ENCODE results near the gene PBRM1.

DNA sequence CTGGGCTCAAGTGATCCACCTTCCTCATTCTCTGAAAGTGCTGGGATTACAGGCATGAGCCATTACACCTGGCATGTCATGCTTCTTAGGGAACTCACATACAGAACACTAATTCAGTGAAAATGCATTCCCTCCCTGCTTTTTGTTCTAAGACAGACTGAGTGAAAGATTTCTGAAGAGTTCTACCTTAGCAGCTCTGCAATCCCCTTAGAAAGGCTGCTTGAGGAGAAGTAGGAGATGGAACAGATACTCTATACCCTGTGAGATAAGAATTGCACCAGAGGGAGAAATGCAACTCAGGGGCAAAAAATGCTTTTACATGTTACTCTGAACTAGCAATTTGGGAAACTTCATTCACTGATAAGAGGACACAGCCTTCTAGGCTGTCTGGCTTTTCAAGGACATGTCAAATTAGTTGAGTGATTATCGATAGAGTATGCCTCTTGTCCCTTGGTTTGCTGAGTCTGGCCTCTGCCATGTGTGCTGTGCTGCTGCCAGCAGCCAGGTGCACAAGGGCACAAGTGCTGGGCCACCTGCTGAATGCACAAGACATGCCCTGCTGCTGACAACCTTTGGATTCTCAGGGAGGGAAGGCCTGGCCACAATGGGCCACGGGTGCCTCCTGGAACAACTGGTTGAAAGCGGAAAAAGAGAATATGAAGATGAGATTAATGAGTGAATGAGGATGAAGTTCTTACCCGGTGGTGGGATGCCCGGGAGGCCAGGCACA lies 131.5 kb downstream of the PBRM1 start:
- no peak for TF ChIP-seq POLR2AphosphoS5 (IDR thresholded peaks at IDR 0.05; ENCODE audit: low read depth, low read length)
- no peak for TF ChIP-seq CTCF (IDR thresholded peaks at IDR 0.05 in 2 of 3, conservative IDR thresholded peaks at IDR 0.05 in 1 of 3; ENCODE audit: borderline replicate concordance in 1 of 3, insufficient read depth in 1 of 3, low read depth in 2 of 3, low read length in 2 of 3)
- TF ChIP-seq POLR2A (IDR thresholded peaks at IDR 0.05; ENCODE audit: borderline replicate concordance, extremely low read depth, insufficient read depth, insufficient read length): no peak
- no peak for TF ChIP-seq EZH2 (IDR thresholded peaks at IDR 0.05)
- no peak for TF ChIP-seq EZH2phosphoT487 (IDR thresholded peaks at IDR 0.05; ENCODE audit: borderline replicate concordance)
- TF ChIP-seq, protein P1, sequence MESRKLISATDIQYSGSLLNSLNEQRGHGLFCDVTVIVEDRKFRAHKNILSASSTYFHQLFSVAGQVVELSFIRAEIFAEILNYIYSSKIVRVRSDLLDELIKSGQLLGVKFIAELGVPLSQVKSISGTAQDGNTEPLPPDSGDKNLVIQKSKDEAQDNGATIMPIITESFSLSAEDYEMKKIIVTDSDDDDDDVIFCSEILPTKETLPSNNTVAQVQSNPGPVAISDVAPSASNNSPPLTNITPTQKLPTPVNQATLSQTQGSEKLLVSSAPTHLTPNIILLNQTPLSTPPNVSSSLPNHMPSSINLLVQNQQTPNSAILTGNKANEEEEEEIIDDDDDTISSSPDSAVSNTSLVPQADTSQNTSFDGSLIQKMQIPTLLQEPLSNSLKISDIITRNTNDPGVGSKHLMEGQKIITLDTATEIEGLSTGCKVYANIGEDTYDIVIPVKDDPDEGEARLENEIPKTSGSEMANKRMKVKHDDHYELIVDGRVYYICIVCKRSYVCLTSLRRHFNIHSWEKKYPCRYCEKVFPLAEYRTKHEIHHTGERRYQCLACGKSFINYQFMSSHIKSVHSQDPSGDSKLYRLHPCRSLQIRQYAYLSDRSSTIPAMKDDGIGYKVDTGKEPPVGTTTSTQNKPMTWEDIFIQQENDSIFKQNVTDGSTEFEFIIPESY (IDR thresholded peaks at IDR 0.05; ENCODE audit: extremely low read depth, insufficient replicate concordance, low read length): no peak

Data from HCT116 (cell line).